HepG2 (cell line): ENCODE data around the gene LRRIQ4. TPM values are rescaled to one million over a fixed set of nuclear protein-coding genes. Genes with fewer than 3 reads are reported as not detected.

Source experiments
- ARHGAP35 ChIP-seq: sonication (generic); formaldehyde crosslinking; IDR thresholded peaks from 2 replicates; pipeline ENCODE4 v1.9.0; 2022; ENCODE audit warnings: mild to moderate bottlenecking, inconsistent platforms, moderate library complexity, missing genetic modification reagents, borderline replicate concordance
- EZH2 ChIP-seq: conservative IDR thresholded peaks from 2 replicates; pipeline ENCODE4 v1.6.1; 2012; ENCODE audit warnings: mild to moderate bottlenecking, low read depth, low read length, moderate library complexity
- GLI4 ChIP-seq: sonication (generic); formaldehyde crosslinking; IDR thresholded peaks from 2 replicates; pipeline ENCODE4 v1.5.1; 2020; ENCODE audit warnings: missing genetic modification reagents, mild to moderate bottlenecking, moderate library complexity, borderline replicate concordance
- MATR3 ChIP-seq: sonication (generic); formaldehyde crosslinking; IDR thresholded peaks from 2 replicates; pipeline ENCODE4 v1.4.0; 2020; ENCODE audit warnings: missing genetic modification reagents
- MBD4 ChIP-seq: IDR thresholded peaks from 2 replicates; pipeline ENCODE4 v1.6.1; 2012; ENCODE audit warnings: low read length, inconsistent platforms, borderline replicate concordance
- MLLT10 ChIP-seq: sonication (generic); formaldehyde crosslinking; IDR thresholded peaks from 2 replicates; pipeline ENCODE4 v1.4.0; 2020; ENCODE audit warnings: missing genetic modification reagents
- MXD3 ChIP-seq: IDR thresholded peaks from 2 replicates; pipeline ENCODE4 v1.6.1; 2016; ENCODE audit warnings: mild to moderate bottlenecking, missing biosample characterization, missing genetic modification reagents
- NRL ChIP-seq: sonication (generic); formaldehyde crosslinking; IDR thresholded peaks from 2 replicates; pipeline ENCODE4 v1.5.0; 2020; ENCODE audit warnings: missing genetic modification reagents, mild to moderate bottlenecking, moderate library complexity, borderline replicate concordance
- PHF20 ChIP-seq: sonication (generic); formaldehyde crosslinking; IDR thresholded peaks from 2 replicates; pipeline ENCODE4 v1.5.0; 2020; ENCODE audit warnings: mild to moderate bottlenecking, missing genetic modification reagents
- PRMT3 ChIP-seq: sonication (generic); formaldehyde crosslinking; IDR thresholded peaks from 2 replicates; pipeline ENCODE4 v1.8.1; 2022; ENCODE audit warnings: low read depth, mild to moderate bottlenecking, moderate library complexity, missing genetic modification reagents, borderline replicate concordance
- RARA ChIP-seq: IDR thresholded peaks from 2 replicates; pipeline ENCODE4 v1.6.1; 2016; ENCODE audit warnings: missing genetic modification reagents, missing compliant biosample characterization
- SAP130 ChIP-seq: IDR thresholded peaks from 2 replicates; pipeline ENCODE4 v1.6.1; 2016; ENCODE audit warnings: low read depth
- SCMH1 ChIP-seq: sonication (generic); formaldehyde crosslinking; IDR thresholded peaks from 2 replicates; pipeline ENCODE4 v1.9.0; 2021; ENCODE audit warnings: missing genetic modification reagents, mild to moderate bottlenecking, borderline replicate concordance
- SPEN ChIP-seq: sonication (generic); formaldehyde crosslinking; IDR thresholded peaks from 2 replicates; pipeline ENCODE4 v1.5.1; 2020; ENCODE audit warnings: low read depth, mild to moderate bottlenecking, missing genetic modification reagents
- ZBTB20 ChIP-seq: sonication (generic); formaldehyde crosslinking; IDR thresholded peaks from 2 replicates; pipeline ENCODE4 v1.8.1; 2023; ENCODE audit warnings: missing genetic modification reagents, low read depth, mild to moderate bottlenecking, borderline replicate concordance
- ZFYVE20 ChIP-seq: sonication (generic); formaldehyde crosslinking; IDR thresholded peaks from 2 replicates; pipeline ENCODE4 v1.8.0; 2023; ENCODE audit warnings: low read depth, mild to moderate bottlenecking, moderate library complexity, missing genetic modification reagents, borderline replicate concordance
- ZNF142 ChIP-seq: sonication (generic); formaldehyde crosslinking; IDR thresholded peaks from 2 replicates; pipeline ENCODE4 v1.4.0; 2020; ENCODE audit warnings: missing genetic modification reagents
- ZNF580 ChIP-seq: IDR thresholded peaks from 2 replicates; pipeline ENCODE4 v1.6.1; 2016; ENCODE audit warnings: low read depth, borderline replicate concordance
- ZNF639 ChIP-seq: conservative IDR thresholded peaks from 2 replicates; pipeline ENCODE4 v1.6.1; 2018; ENCODE audit warnings: missing genetic modification reagents
- polyA plus RNA-seq, 8 experiments: library from polyadenylated mRNA; depleted of rRNA in 3 of 8; stranded (reverse) in 7 of 8; unstranded in 1 of 8; fragments of >200 nt; fragmentation: Illumina TruSeq in 4 of 8; extraction: Trizol in 4 of 8; gene quantifications; 2 replicates each; pipeline versions ENCODE4 v1.2.1 to v1.2.3, GENCODE V29; 2011 to 2016; ENCODE audit warnings: low read depth in 4 of 8, missing spikeins in 1 of 8, mixed read lengths in 1 of 8; ENCODE audit not compliant: insufficient read depth in 1 of 8
- total RNA-seq, 5 experiments: library from RNA; depleted of rRNA; stranded (reverse); fragments of >200 nt; fragmentation: Illumina TruSeq; extraction: Trizol; gene quantifications; 2 replicates each; pipeline ENCODE4 v1.2.3, GENCODE V29; 2016; ENCODE audit warnings: low read depth in 1 of 5

LRRIQ4 gene
- total and polyA plus RNA-seq, 2 of the 13 experiments (the other 11 are each of a cell fraction or from before 2014, with no cell fraction given): not detected

- TF ChIP-seq ZFYVE20 (CRISPR knock-in tag) (no peak), SAP130 (CRISPR knock-in tag) (peak; percentile 35), MATR3 (CRISPR knock-in tag) (no peak), ZNF639 (CRISPR knock-in tag) (no peak), MLLT10 (CRISPR knock-in tag) (no peak), ARHGAP35 (CRISPR knock-in tag) (no peak), NRL (CRISPR knock-in tag) (0 out of 2 replicates have a peak, but pooled peaks have one; percentile 49), EZH2 (no peak), RARA (CRISPR knock-in tag) (no peak), MXD3 (CRISPR knock-in tag) (0 out of 2 replicates have a peak, but pooled peaks have one; percentile 18), ZNF580 (CRISPR knock-in tag) (no peak), GLI4 (no peak), ZNF142 (CRISPR knock-in tag) (no peak), PRMT3 (CRISPR knock-in tag) (no peak), ZBTB20 (CRISPR knock-in tag) (no peak), SPEN (CRISPR knock-in tag) (peak; percentile 44; the same call in 1 of the 2 replicates), PHF20 (CRISPR knock-in tag) (peak; percentile 46), SCMH1 (CRISPR knock-in tag) (no peak), MBD4 (no peak)
Observed at GRCh38 chr3:169769287-169770181, 43.1 kb upstream of the LRRIQ4 start, which contains the start of gene ACTRT3 (continued).
